Epidermal melanocyte (primary cell): ENCODE data around the gene ATOSB.
A peak's percentile ranks its signal among the peaks of the same experiment; 100 is the strongest.
"Not testable (repeated sequence)": the region's sequence is repeated elsewhere in the genome, so short reads cannot be mapped to it uniquely, and the experiment has no call there.

ENCODE experiments used
- DNase-seq: peaks from one replicate; pipeline ENCODE4 v3.0.0; 2011; ENCODE audit warnings: low spot score; ENCODE audit not compliant: insufficient read length

The ATOSB gene

DNA sequence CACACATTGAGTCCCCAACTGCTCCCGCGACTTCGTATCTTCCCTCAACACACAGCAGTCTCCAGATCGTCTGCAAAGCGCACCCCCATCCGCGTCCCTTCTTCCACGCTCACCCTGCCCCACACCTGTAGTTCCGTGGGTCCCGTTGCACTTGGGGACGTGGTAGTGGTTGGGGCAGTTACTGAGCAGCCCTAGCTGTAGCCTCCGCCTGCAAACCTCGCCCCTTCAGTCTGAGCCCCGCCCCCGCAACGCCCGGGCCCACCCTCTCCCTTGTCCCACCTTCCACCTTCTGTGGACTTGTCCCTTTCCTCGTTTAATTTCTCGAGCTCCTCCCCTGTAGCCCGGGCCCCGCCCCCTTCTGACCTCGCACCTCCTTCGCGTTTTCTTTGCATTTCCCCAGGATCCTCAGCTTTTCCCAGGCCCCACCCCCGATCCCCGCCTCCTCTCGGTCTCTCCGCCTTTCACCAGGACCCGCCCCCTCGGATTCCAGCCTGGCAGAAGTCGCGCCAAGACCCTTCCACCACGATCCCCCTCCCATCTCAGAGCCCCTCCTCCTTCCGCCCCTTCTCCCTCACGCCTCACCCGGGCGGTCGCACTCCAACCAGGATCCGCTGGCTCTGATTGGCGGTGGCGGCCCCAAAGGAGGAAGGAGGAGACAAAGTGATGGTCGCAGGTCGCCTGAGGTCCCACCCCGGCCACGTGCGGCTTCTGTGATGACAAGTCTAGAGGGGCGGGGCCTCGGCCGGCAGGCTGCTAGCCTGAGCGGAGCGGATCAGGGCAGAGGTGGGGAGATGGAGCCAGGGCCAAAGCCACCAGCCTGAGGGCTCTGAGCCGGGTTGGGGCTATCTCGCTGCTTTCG is at the start of gene ATOSB:
Gene ATOSB, minus strand, starts transcription at position 183 of the 859 bp plus-strand sequence. CDS start 7,588 bp downstream, outside the sequence.
- DNase-seq = peak; percentile 81

DNA sequence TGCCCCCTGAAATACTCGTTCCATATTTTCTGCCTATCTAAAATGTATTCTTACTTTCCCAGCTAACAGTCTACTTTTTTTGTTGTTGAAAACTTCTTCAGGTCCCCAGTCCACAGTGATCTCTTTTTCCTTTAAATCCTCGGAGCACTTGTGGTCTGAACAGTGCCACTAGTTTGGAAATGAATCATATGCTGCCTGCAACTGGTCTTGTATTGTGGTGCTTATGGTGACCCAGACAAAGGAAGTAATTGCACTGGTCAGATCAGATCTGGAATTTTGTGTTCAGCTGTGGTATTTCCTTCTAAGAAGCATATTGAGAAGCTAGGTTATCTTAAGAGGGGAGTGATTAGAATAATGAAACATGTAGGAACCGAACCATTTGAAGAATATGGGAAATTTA is 49.0 kb upstream of the ATOSB start:
- no peak for DNase-seq

DNA sequence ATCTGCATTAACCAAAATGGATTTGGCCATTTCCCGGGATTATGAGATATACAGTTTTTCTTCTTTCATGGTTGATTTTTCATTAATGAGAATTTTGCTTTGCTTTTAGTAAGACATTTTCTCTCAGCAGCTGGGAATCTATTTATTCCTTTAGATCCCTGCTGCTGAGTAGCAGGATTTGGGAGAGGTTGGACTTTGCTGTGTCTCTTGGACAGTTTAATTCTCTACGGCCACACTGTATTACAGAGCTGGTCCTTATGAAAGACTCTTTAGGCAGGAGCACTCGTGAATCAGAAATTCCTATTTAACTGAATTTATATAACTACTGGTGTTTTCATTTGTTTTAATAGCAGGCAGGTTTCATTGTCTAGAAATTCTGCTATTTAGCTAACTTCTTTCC is 47.8 kb upstream of the ATOSB start:
- no peak for DNase-seq

DNA sequence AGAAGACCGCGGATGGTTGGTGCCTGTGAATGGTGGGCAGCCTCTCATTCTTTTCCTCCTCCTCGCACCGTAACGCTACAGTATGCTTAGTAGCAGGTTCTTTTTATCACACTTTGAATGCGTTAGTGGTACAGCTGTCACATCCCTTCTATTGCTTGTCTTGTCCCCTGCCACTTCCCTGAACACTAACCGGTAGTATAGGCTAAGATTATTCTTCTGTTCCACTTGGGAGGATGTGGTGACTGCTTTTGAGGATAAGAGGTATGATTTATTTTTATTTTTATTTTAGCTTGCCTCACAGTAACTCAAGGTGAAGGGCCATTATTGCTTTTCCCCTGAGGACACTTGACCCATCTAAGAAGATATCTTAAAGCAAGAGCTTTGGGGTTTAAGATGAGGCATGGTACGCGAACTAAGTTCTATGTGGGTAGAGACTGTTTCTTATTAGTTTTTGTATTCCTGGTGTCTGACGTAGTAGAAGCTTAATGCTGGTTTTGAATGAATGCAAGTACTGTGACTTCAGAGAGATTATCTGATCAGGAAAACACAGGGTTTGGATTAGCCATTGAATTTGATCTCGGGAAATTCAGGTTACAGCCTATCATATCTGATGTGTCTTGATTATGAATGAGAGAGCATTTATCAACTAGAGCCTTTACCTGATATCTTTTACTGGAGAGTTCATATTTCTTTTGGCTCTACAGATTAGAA is 47.1 kb upstream of the ATOSB start:
- no peak for DNase-seq

- peak; percentile 91 for DNase-seq
Measured at GRCh38 chr9:35161713-35162604, 46.3 kb upstream of the ATOSB start, which contains the start of gene UNC13B. TSS of gene UNC13B (plus strand) at chr9:35162009. CDS start at chr9:35162284, 275 bp downstream.

- DNase-seq = no peak
Measured at GRCh38 chr9:35158501-35159280, 43.0 kb upstream of the ATOSB start.

DNA sequence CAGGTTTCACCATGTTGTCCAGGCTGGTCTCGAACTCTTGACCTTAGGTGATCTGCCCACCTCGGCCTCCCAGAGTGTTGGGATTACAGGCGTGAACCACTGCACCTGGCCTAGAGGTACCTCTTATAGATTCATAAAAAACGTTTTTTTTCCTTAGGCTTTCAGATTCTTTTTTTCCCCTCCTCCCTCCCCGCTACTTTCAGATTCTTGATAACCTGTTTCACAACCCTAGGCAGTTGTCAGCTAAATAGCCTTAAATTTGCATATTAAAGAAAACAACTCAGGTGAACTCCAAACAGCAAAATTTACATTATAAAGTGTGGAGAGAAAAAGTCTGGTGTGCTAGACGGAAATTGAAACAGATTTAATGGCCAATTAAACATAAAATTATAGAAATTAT is 42.2 kb upstream of the ATOSB start:
- not testable (repeated sequence) for DNase-seq

DNA sequence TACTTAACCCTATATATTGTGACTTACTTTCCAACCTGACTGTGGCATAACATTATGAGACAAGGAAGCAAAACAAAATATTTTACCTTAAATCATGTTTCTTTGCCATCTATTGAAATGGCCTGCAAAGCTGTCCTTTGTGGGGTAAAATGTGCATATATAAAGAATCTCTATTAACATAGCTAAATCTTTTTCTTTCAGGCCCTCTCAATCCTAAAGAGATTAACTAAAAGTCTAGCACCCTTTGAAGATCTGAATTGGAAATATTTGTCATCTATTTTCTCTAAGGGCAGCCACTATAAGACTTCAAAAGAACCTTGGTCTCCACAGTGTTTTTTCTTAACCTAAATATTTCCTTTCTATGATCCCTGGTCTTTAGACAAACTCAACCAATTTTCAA is 41.1 kb upstream of the ATOSB start:
- DNase-seq = no peak

DNA sequence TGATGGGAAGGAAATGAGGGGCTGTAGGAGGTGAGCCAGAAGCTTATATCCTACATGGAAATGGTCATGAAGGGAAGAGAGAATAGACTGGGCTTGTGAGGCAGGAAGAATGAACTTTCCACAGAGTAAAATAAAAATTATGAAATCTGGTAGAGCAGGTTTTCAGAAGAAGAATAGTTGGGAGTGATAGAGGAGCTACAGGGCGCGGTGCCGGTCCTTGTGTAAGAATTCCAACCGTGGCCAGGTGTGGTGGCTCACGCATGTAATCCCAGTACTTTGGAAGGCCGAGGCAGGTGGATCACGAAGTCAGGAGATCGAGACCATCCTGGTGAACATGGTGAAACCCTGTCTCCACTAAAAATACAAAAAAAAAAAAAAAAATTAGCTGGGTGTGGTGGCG is 37.3 kb upstream of the ATOSB start:
- no peak for DNase-seq

DNA sequence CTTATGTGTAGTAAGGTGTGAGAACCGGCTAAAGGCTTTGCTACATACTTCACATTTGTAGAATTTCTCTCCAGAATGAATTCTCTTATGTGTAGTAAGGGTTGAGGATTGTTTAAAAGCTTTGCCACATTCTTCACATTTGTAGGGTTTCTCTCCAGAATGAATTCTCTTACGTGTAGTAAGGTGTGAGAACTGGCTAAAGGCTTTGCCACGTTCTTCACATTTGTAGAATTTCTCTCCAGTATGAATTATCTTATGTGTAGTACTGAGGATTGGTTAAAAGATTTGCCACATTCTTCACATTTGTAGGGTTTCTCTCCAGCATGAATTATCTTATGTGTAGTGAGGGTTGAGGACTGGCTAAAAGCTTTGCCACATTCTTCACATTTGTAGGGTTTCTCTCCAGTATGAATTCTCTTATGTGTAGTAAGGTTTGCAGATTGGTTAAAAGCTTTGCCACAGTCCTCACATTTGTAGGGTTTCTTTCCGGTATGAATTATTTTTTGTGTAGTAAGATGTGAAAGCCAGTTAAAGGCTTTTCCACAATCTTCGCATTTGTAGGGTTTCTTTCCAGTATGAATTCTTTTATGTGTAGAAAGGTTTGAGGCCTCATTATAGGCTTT is 32.4 kb upstream of the ATOSB start:
- DNase-seq = not testable (repeated sequence)

DNA sequence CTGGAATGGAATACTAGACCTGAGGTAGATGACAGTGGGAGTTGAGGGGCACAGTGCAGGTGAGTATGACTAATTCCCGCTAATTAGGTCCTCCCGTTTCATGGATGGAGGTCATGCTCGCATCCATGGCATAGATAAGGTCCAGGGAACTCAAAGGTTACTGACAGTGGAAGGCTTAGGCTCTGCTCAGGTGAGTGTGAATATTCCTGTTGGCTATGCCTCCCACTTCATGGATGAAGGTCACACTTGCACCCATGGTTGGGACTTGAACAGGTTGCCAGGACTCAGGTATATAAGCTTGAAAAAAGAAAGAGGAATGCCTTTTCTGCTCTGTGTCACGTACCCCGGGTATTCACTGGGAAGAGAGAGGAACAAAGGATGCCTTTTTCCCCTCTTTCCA is 26.4 kb upstream of the ATOSB start:
- DNase-seq = no peak

DNA sequence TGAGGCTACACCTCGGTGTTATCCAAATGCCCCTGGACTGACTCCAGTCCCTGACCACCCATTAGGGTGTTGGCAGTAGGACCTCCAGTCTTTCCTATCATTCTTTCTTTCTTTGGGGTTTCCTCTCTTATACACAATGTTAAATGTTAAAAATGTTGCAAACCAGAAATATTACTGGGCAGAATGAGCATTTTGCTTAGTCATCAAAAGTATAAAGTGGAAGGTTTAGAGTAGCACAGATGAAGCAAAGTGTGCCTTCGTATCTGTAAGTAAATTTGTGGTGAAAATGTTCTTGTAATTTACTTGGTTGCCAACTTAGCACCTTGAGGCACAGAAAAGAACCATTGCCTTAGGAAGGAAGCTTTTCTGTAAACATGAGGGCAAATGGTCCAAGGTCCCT is 24.4 kb upstream of the ATOSB start:
- DNase-seq = no peak

- no peak for DNase-seq
Measured at GRCh38 chr9:35136866-35137265, 21.2 kb upstream of the ATOSB start.

DNA sequence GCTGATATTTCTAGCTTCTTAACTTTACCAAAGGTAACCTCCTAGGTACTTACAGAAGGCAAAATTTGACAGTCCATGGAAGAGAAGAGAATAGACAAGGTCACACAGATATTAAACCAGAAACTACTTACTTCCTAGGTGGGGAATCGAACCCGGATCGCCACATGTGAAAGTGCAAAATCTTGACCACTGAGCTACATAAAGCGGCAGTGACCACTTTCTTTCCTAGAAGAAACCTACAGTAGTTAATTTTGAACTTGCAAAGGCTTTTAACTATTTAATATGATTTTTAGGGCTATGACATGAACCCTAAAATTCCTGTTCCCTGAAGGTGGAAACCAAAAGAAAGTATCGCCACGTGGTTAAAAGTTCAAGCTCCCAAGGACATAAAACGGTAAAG is 20.3 kb upstream of the ATOSB start:
- no peak for DNase-seq

GRCh38 chr9:35134920-35135319 is 19.3 kb upstream of the ATOSB start:
- no peak for DNase-seq

GRCh38 chr9:35116898-35117551 is 1.4 kb upstream of the ATOSB start:
- DNase-seq = peak; percentile 79

GRCh38 chr9:35116539-35116897 is 856 bp upstream of the ATOSB start:
- no peak for DNase-seq

DNA sequence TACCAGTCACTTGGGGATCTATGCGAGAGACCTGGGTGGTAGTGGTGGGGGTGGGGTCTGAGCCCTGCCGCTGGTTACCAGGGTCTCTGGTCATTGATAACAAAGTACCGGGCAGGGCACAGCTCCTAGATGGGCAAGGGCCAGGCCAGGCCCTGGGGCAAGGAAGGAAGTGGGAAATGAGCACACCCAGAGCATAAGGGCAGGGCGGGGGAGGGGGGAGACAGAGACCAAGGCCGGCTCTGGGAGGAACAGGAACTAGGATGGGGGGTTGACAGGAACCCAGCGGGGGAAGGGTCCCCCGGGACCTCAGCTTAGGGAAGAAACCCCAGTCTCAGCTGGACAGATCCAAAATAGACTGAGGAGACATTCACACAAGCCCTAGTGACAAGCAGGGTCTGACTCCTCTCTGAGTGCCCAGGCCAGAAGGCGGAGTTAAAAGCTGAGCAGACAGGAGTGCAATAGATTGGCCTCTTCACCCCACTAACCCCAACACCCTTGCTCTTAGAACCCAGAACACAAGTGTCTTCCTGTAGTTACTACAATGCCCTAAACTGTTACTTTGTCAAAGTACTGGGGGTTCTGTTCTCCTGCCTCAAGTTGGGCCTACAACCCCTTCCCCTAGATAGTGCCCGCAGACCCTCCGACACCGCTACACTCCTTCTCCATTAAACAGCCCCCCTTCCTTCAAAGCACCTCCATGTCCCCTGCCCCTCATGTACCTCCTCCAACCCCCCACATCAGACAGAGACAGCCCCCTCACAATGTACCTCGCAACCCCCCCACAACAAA is 628 bp downstream of the ATOSB start:
- no peak for DNase-seq
